Lower lobe of right lung (tissue), 2 donors: ENCODE results near the gene SLC24A3. TPM values are rescaled to one million over a fixed set of nuclear protein-coding genes. Genes with fewer than 3 reads are reported as not detected.

Experiments used
- ATAC-seq, 2 donors: fragments of 200-7000 bp; cut with Tn5 transposase; one replicate each; pipeline ENCODE4 v1.9.1; 2020 to 2022; ENCODE audit warnings: mild to moderate bottlenecking in 2 of 2, moderate library complexity in 2 of 2
- DNase-seq: peaks from one replicate; pipeline ENCODE4 v3.0.0-alpha.2; 2020
- H3K27ac ChIP-seq: fragments of 200-600 bp; one replicate; pipeline ENCODE4 v1.8.0; 2022
- H3K27me3 ChIP-seq: fragments of 200-600 bp; one replicate; pipeline ENCODE4 v1.8.0; 2022; ENCODE audit warnings: low read depth
- H3K36me3 ChIP-seq: fragments of 200-600 bp; one replicate; pipeline ENCODE4 v1.8.0; 2022; ENCODE audit warnings: mild to moderate bottlenecking
- H3K4me1 ChIP-seq: fragments of 200-600 bp; one replicate; pipeline ENCODE4 v1.8.0; 2022
- H3K4me3 ChIP-seq: fragments of 200-600 bp; one replicate; pipeline ENCODE4 v1.8.0; 2022; ENCODE audit warnings: mild to moderate bottlenecking
- H3K9me3 ChIP-seq: fragments of 200-600 bp; one replicate; pipeline ENCODE4 v1.8.0; 2022
- CTCF ChIP-seq: fragments of 200-600 bp; IDR thresholded peaks from one replicate; pipeline ENCODE4 v1.8.0; 2022; ENCODE audit warnings: antibody characterized with exemption, mild to moderate bottlenecking
- intact Hi-C: fragments of 100-400 bp; cut with DNase I; formaldehyde crosslinking; loops from one replicate; pipeline ENCODE4 v1.11.0; 2022
- total RNA-seq: library from RNA; stranded (reverse); fragmentation: NEBNext Ultra II Directional; extraction: Animal tissue kit (Norgen Biotek cat#: 25700); gene quantifications from one replicate; pipeline ENCODE4 v1.2.1, GENCODE V29; 2021
- donor health status: DM: no; HTN: yes; CAD: no; lungs with severe emphysema.

SLC24A3 gene
- total RNA-seq, 1 donor from 2014 or later = 7.9 TPM

- Histone ChIP-seq H3K36me3 (no peaks in the 10 kb centered on the region), H3K27ac (no peak overlapping the region), H3K9me3 (no peaks in the 10 kb centered on the region), H3K27me3 (no peaks in the 10 kb centered on the region), H3K4me3 (no peak overlapping the region), H3K4me1 (peaks cover 35% of the 10 kb centered on the region)
- TF ChIP-seq CTCF = no peak
- intact Hi-C loops = no loop called here
- DNase-seq (no peak), ATAC-seq (no peak)
Observed at GRCh38 chr20:19256085-19256484, 43.6 kb downstream of the SLC24A3 start.

GRCh38 chr20:19256906-19257595, 44.6 kb downstream of the SLC24A3 start:
- Histone ChIP-seq H3K4me3 (no peak overlapping the region), H3K4me1 (peaks cover 26% of the 10 kb centered on the region), H3K27ac (no peak overlapping the region), H3K27me3 (no peaks in the 10 kb centered on the region), H3K36me3 (no peaks in the 10 kb centered on the region), H3K9me3 (no peaks in the 10 kb centered on the region)
- TF ChIP-seq CTCF = no peak
- intact Hi-C loops = no loop called here
- DNase-seq = no peak
- no peak for ATAC-seq

GRCh38 chr20:19257865-19258264, 45.4 kb downstream of the SLC24A3 start:
- no peak for TF ChIP-seq CTCF
- Histone ChIP-seq H3K27ac (no peak overlapping the region), H3K4me3 (no peak overlapping the region), H3K36me3 (no peaks in the 10 kb centered on the region), H3K27me3 (no peaks in the 10 kb centered on the region), H3K9me3 (no peaks in the 10 kb centered on the region), H3K4me1 (peaks cover 20% of the 10 kb centered on the region)
- intact Hi-C loops = no loop called here
- DNase-seq (no peak), ATAC-seq (no peak)

- no peak for TF ChIP-seq CTCF
- intact Hi-C loops = no loop called here
- no peaks in the 10 kb centered on the region for H3K27me3 ChIP-seq
Observed at GRCh38 chr20:19259141-19259591, 46.7 kb downstream of the SLC24A3 start.

GRCh38 chr20:19260412-19261090, 48.1 kb downstream of the SLC24A3 start:
- Histone ChIP-seq H3K9me3 (no peaks in the 10 kb centered on the region), H3K27me3 (no peaks in the 10 kb centered on the region), H3K4me3 (no peak overlapping the region), H3K36me3 (no peaks in the 10 kb centered on the region), H3K4me1 (peaks cover 8% of the 10 kb centered on the region), H3K27ac (no peak overlapping the region)
- intact Hi-C loops = no loop called here
- TF ChIP-seq CTCF = no peak
- peak in 1 of 2 donors; percentile 21 for ATAC-seq
- DNase-seq = no peak

More at GRCh38 chr20:19259141-19259591, 46.7 kb downstream of the SLC24A3 start:
- H3K4me1 ChIP-seq = peaks cover 8% of the 10 kb centered on the region
- ATAC-seq (no peak), DNase-seq (no peak)
- no peaks in the 10 kb centered on the region for H3K36me3 ChIP-seq
- H3K9me3 ChIP-seq = no peaks in the 10 kb centered on the region
- H3K27ac ChIP-seq = no peak overlapping the region
- no peak overlapping the region for H3K4me3 ChIP-seq
